OCI-LY1 (cell line): ENCODE results near the gene RBM25.

Source experiments
- CTCF ChIP-seq: fragments of 200-600 bp; sonication (generic), shearing (Covaris generic); IDR thresholded peaks from 2 replicates; pipeline ENCODE4 v1.5.1; 2017; ENCODE audit warnings: mild to moderate bottlenecking, antibody characterized with exemption, low read length, moderate library complexity, mixed read lengths
- EZH2 ChIP-seq: fragments of 200-600 bp; sonication (generic), shearing (Covaris generic); IDR thresholded peaks from 2 replicates; pipeline ENCODE4 v1.8.0; 2017; ENCODE audit warnings: borderline replicate concordance, mixed run types, mild to moderate bottlenecking, antibody characterized with exemption, low read length, moderate library complexity, mixed read lengths

GRCh38 chr14:73125746-73126145 is 67.4 kb downstream of the RBM25 start:
- TF ChIP-seq CTCF = no peak
- TF ChIP-seq EZH2 = no peak
